Loucy (cell line): ENCODE results near the gene AKAP6.
A peak's percentile ranks its signal among the peaks of the same experiment; 100 is the strongest.

ENCODE experiments used
- H2AFZ ChIP-seq: fragments of 200-600 bp; sonication (generic); 2 replicates; pipeline ENCODE4 v1.6.0; 2016; ENCODE audit warnings: antibody characterized with exemption, mild to moderate bottlenecking, low read length, moderate library complexity
- H3F3A ChIP-seq: fragments of 200-600 bp; 2 replicates; pipeline ENCODE4 v1.6.0; 2016; ENCODE audit warnings: antibody characterized with exemption, low read depth, mild to moderate bottlenecking
- H3K27me3 ChIP-seq: fragments of 200-600 bp; sonication (generic); 2 replicates; pipeline ENCODE4 v1.6.1; 2014; ENCODE audit warnings: low read length, mild to moderate bottlenecking; ENCODE audit not compliant: insufficient read depth, poor library complexity, severe bottlenecking
- H3K36me3 ChIP-seq: fragments of 200-600 bp; sonication (generic); 2 replicates; pipeline ENCODE4 v1.6.1; 2016; ENCODE audit warnings: low read length; ENCODE audit not compliant: insufficient read depth
- H3K4me1 ChIP-seq: fragments of 200-600 bp; sonication (generic); 2 replicates; pipeline ENCODE4 v1.5.1; 2014; ENCODE audit warnings: low read length, mild to moderate bottlenecking; ENCODE audit not compliant: insufficient read depth, poor library complexity, severe bottlenecking
- H3K4me2 ChIP-seq: fragments of 200-600 bp; sonication (generic); 2 replicates; pipeline ENCODE4 v1.6.0; 2014; ENCODE audit warnings: antibody characterized with exemption, low read length, low read depth, mild to moderate bottlenecking; ENCODE audit not compliant: poor library complexity, severe bottlenecking
- H3K4me3 ChIP-seq: fragments of 200-600 bp; sonication (generic); 2 replicates; pipeline ENCODE4 v1.5.1; 2014; ENCODE audit warnings: low read length, mild to moderate bottlenecking, mixed read lengths; ENCODE audit not compliant: poor library complexity, severe bottlenecking
- H3K79me2 ChIP-seq: fragments of 200-600 bp; sonication (generic); 2 replicates; pipeline ENCODE4 v1.6.1; 2014; ENCODE audit warnings: low read length; ENCODE audit not compliant: insufficient read depth
- H3K9ac ChIP-seq: fragments of 200-600 bp; sonication (generic); 2 replicates; pipeline ENCODE4 v1.6.0; 2014; ENCODE audit warnings: mild to moderate bottlenecking, low read depth, low read length, moderate library complexity; ENCODE audit not compliant: poor library complexity, severe bottlenecking
- H3K9me2 ChIP-seq: fragments of 200-600 bp; sonication (generic); replicated peaks from 2 replicates; pipeline ENCODE4 v1.6.1; 2016; ENCODE audit warnings: low read depth, low read length, mixed read lengths
- H3K9me3 ChIP-seq: fragments of 200-600 bp; sonication (generic); 2 replicates; pipeline ENCODE4 v1.6.1; 2014; ENCODE audit warnings: mild to moderate bottlenecking, antibody characterized with exemption, low read length, low read depth; ENCODE audit not compliant: insufficient read depth
- H4K20me1 ChIP-seq: fragments of 200-600 bp; sonication (generic); 2 replicates; pipeline ENCODE4 v1.6.0; 2014; ENCODE audit warnings: antibody characterized with exemption, low read length, mild to moderate bottlenecking; ENCODE audit not compliant: insufficient read depth, poor library complexity, severe bottlenecking
- CTCF ChIP-seq: fragments of 200-600 bp; sonication (generic); conservative IDR thresholded peaks from 2 replicates; pipeline ENCODE4 v1.5.1; 2014; ENCODE audit warnings: mild to moderate bottlenecking, antibody characterized with exemption, low read length
- EZH2phosphoT487 ChIP-seq: fragments of 200-600 bp; IDR thresholded peaks from 2 replicates; pipeline ENCODE4 v1.6.1; 2018; ENCODE audit warnings: antibody characterized with exemption, mild to moderate bottlenecking, moderate library complexity, borderline replicate concordance

Gene AKAP6

GRCh38 chr14:32342847-32343194, 13.7 kb downstream of the AKAP6 start:
- no peaks in the 10 kb centered on the region for H4K20me1 ChIP-seq
- no peaks in the 10 kb centered on the region for H3K36me3 ChIP-seq
- H3K27me3 ChIP-seq = no peaks in the 10 kb centered on the region
- H3K79me2 ChIP-seq = no peaks in the 10 kb centered on the region
- H3K4me2 ChIP-seq = no peak overlapping the region
- no peak overlapping the region for H3K4me3 ChIP-seq
- H3K9me2 ChIP-seq = no peaks in the 10 kb centered on the region
- H3F3A ChIP-seq = no peaks in the 10 kb centered on the region
- peaks cover 3% of the 10 kb centered on the region for H3K4me1 ChIP-seq
- TF ChIP-seq EZH2phosphoT487 (no peak), CTCF (no peak)
- H3K9ac ChIP-seq = no peak overlapping the region
- H3K9me3 ChIP-seq = no peaks in the 10 kb centered on the region
- no peak overlapping the region for H2AFZ ChIP-seq

GRCh38 chr14:32343926-32344430, 14.9 kb downstream of the AKAP6 start:
- Histone ChIP-seq H3K9ac (no peak overlapping the region), H2AFZ (no peak overlapping the region)
- TF ChIP-seq CTCF = no peak
- TF ChIP-seq EZH2phosphoT487 = no peak

GRCh38 chr14:32345311-32345791, 16.3 kb downstream of the AKAP6 start:
- Histone ChIP-seq H3K27me3 (no peaks in the 10 kb centered on the region), H4K20me1 (no peaks in the 10 kb centered on the region), H3K4me2 (no peak overlapping the region), H3K9me3 (no peaks in the 10 kb centered on the region), H3K79me2 (no peaks in the 10 kb centered on the region), H3K4me3 (no peak overlapping the region), H3K9me2 (no peaks in the 10 kb centered on the region), H3K9ac (no peak overlapping the region), H2AFZ (peak overlapping the region; percentile 7; the same call in 1 of the 2 replicates), H3F3A (no peaks in the 10 kb centered on the region), H3K36me3 (no peaks in the 10 kb centered on the region), H3K4me1 (peaks cover 3% of the 10 kb centered on the region)
- no peak for TF ChIP-seq CTCF
- no peak for TF ChIP-seq EZH2phosphoT487

More at GRCh38 chr14:32343926-32344430, 14.9 kb downstream of the AKAP6 start:
- Histone ChIP-seq H4K20me1 (no peaks in the 10 kb centered on the region), H3K4me3 (no peak overlapping the region), H3K4me1 (peaks cover 3% of the 10 kb centered on the region), H3K27me3 (no peaks in the 10 kb centered on the region), H3K36me3 (no peaks in the 10 kb centered on the region), H3K9me2 (no peaks in the 10 kb centered on the region), H3K79me2 (no peaks in the 10 kb centered on the region), H3F3A (no peaks in the 10 kb centered on the region), H3K9me3 (no peaks in the 10 kb centered on the region), H3K4me2 (no peak overlapping the region)
